ENCODE data around the gene TSEN54. TPM values are rescaled to one million over a fixed set of nuclear protein-coding genes. Genes with fewer than 3 reads are reported as not detected.

Gene TSEN54
- total RNA-seq, 8 experiments from 2014 or later = 11.1 to 25.1 (median 14.9) TPM

- in situ Hi-C loops (cut with MboI; ENCODE audit: low pct_unique_long_range_greater_than_20kb in 2 of 9, low sequenced_read_pairs in 9 of 9, unreplicated experiment in 9 of 9) = no loop called here
- Histone ChIP-seq H3K4me1 (replicated peaks in 1 of 2) (no peaks in the 10 kb centered on the region), H3K27ac (no peak overlapping the region), H3K4me3 (no peak overlapping the region)
- no peak for ATAC-seq (replicated peaks in 6 of 8)
- WGBS, 10 experiments = 79 to 100% (median 89%) methylated on average over 2 to 9 of the region's 19 CpGs; no CpG with 5 or more reads in 5 of the 10 experiments
Observed at GRCh38 chr17:75490953-75491649, 25.2 kb upstream of the TSEN54 start.

GRCh38 chr17:75491680-75492079, 24.6 kb upstream of the TSEN54 start:
- Histone ChIP-seq H3K27ac (no peak overlapping the region), H3K4me3 (no peak overlapping the region), H3K4me1 (replicated peaks in 1 of 2) (no peaks in the 10 kb centered on the region)
- in situ Hi-C loops (cut with MboI; ENCODE audit: low pct_unique_long_range_greater_than_20kb in 2 of 9, low sequenced_read_pairs in 9 of 9, unreplicated experiment in 9 of 9) = no loop called here
- no peak for ATAC-seq (replicated peaks in 6 of 8)
- WGBS, 10 experiments = 67 to 93% methylated on average over 1 to 3 of the region's 15 CpGs; no CpG with 5 or more reads in 8 of the 10 experiments

- H3K4me3 ChIP-seq = no peak overlapping the region
- H3K4me1 ChIP-seq (replicated peaks in 1 of 2) = no peaks in the 10 kb centered on the region
- no peak overlapping the region for H3K27ac ChIP-seq
- in situ Hi-C loops (cut with MboI; ENCODE audit: low pct_unique_long_range_greater_than_20kb in 2 of 9, low sequenced_read_pairs in 9 of 9, unreplicated experiment in 9 of 9) = no loop called here
- WGBS, 10 experiments = 83 to 100% (median 97%) methylated on average over 1 to 12 of the region's 23 CpGs; no CpG with 5 or more reads in 6 of the 10 experiments
- no peak for ATAC-seq (replicated peaks in 6 of 8)
Observed at GRCh38 chr17:75492555-75493168, 23.7 kb upstream of the TSEN54 start.

- no peak overlapping the region for H3K27ac ChIP-seq
- in situ Hi-C loops (cut with MboI; ENCODE audit: low pct_unique_long_range_greater_than_20kb in 2 of 9, low sequenced_read_pairs in 9 of 9, unreplicated experiment in 9 of 9) = no loop called here
- WGBS, 10 experiments = 88 to 100% (median 100%) methylated on average over 1 to 6 of the region's 23 CpGs; no CpG with 5 or more reads in 4 of the 10 experiments
- no peak overlapping the region for H3K4me3 ChIP-seq
- ATAC-seq (replicated peaks in 6 of 8) = no peak
- H3K4me1 ChIP-seq (replicated peaks in 1 of 2) = no peaks in the 10 kb centered on the region
Observed at GRCh38 chr17:75493476-75494129, 22.7 kb upstream of the TSEN54 start.

GRCh38 chr17:75494326-75494877, 21.9 kb upstream of the TSEN54 start:
- in situ Hi-C loops (cut with MboI; ENCODE audit: low pct_unique_long_range_greater_than_20kb in 2 of 9, low sequenced_read_pairs in 9 of 9, unreplicated experiment in 9 of 9) = no loop called here
- no peak overlapping the region for H3K4me3 ChIP-seq
- no peak overlapping the region for H3K27ac ChIP-seq
- no peaks in the 10 kb centered on the region for H3K4me1 ChIP-seq (replicated peaks in 1 of 2)
- ATAC-seq (replicated peaks in 6 of 8) = no peak
- 80 to 100% (median 93%) methylated on average over 2 to 3 of the region's 14 CpGs; no CpG with 5 or more reads in 5 of the 10 experiments for WGBS, 10 experiments

GRCh38 chr17:75496005-75496404, 20.3 kb upstream of the TSEN54 start:
- Histone ChIP-seq H3K4me3 (no peak overlapping the region), H3K27ac (no peak overlapping the region), H3K4me1 (replicated peaks in 1 of 2) (no peaks in the 10 kb centered on the region)
- in situ Hi-C loops (cut with MboI; ENCODE audit: low pct_unique_long_range_greater_than_20kb in 2 of 9, low sequenced_read_pairs in 9 of 9, unreplicated experiment in 9 of 9) = no loop called here
- 50 to 100% (median 98%) methylated on average over 1 to 4 of the region's 11 CpGs; no CpG with 5 or more reads in 4 of the 10 experiments for WGBS, 10 experiments
- ATAC-seq (replicated peaks in 6 of 8) = no peak

GRCh38 chr17:75498039-75498725, 18.1 kb upstream of the TSEN54 start:
- H3K27ac ChIP-seq = no peak overlapping the region
- no peak for ATAC-seq (replicated peaks in 6 of 8)
- WGBS, 10 experiments = 80 to 100% (median 80%) methylated on average over 1 to 2 of the region's 21 CpGs; no CpG with 5 or more reads in 6 of the 10 experiments
- no peak overlapping the region for H3K4me3 ChIP-seq
- in situ Hi-C loops (cut with MboI; ENCODE audit: low pct_unique_long_range_greater_than_20kb in 2 of 9, low sequenced_read_pairs in 9 of 9, unreplicated experiment in 9 of 9) = no loop called here
- no peaks in the 10 kb centered on the region for H3K4me1 ChIP-seq (replicated peaks in 1 of 2)

GRCh38 chr17:75498726-75499213, 17.6 kb upstream of the TSEN54 start:
- in situ Hi-C loops (cut with MboI; ENCODE audit: low pct_unique_long_range_greater_than_20kb in 2 of 9, low sequenced_read_pairs in 9 of 9, unreplicated experiment in 9 of 9) = no loop called here
- no peak overlapping the region for H3K4me3 ChIP-seq
- H3K27ac ChIP-seq = no peak overlapping the region
- WGBS, 10 experiments = 50 to 100% (median 80%) methylated on average over 1 to 4 of the region's 16 CpGs; no CpG with 5 or more reads in 7 of the 10 experiments
- ATAC-seq (replicated peaks in 6 of 8) = peak in 2 of 8 experiments; percentile 15 to 25
- no peaks in the 10 kb centered on the region for H3K4me1 ChIP-seq (replicated peaks in 1 of 2)

GRCh38 chr17:75499313-75500022, 16.9 kb upstream of the TSEN54 start:
- WGBS, 10 experiments = 40 to 100% (median 86%) methylated on average over 2 to 5 of the region's 16 CpGs; no CpG with 5 or more reads in 7 of the 10 experiments
- no peak for ATAC-seq (replicated peaks in 6 of 8)
- in situ Hi-C loops (cut with MboI; ENCODE audit: low pct_unique_long_range_greater_than_20kb in 2 of 9, low sequenced_read_pairs in 9 of 9, unreplicated experiment in 9 of 9) = no loop called here
- H3K27ac ChIP-seq = no peak overlapping the region
- H3K4me1 ChIP-seq (replicated peaks in 1 of 2) = no peaks in the 10 kb centered on the region
- no peak overlapping the region for H3K4me3 ChIP-seq

- 60 to 100% (median 90%) methylated on average over 1 of the region's 17 CpGs; no CpG with 5 or more reads in 6 of the 10 experiments for WGBS, 10 experiments
- in situ Hi-C loops (cut with MboI; ENCODE audit: low pct_unique_long_range_greater_than_20kb in 2 of 9, low sequenced_read_pairs in 9 of 9, unreplicated experiment in 9 of 9) = no loop called here
- H3K4me3 ChIP-seq = no peak overlapping the region
- no peak overlapping the region for H3K27ac ChIP-seq
- H3K4me1 ChIP-seq (replicated peaks in 1 of 2) = no peaks in the 10 kb centered on the region
- ATAC-seq (replicated peaks in 6 of 8) = no peak
Observed at GRCh38 chr17:75500419-75501216, 15.7 kb upstream of the TSEN54 start.

GRCh38 chr17:75501378-75502071, 14.8 kb upstream of the TSEN54 start:
- 95 to 100% methylated on average over 1 to 4 of the region's 21 CpGs; no CpG with 5 or more reads in 8 of the 10 experiments for WGBS, 10 experiments
- peak in 6 of 8 experiments; percentile 17 to 79 (median 46) for ATAC-seq (replicated peaks in 6 of 8)
- H3K4me1 ChIP-seq (replicated peaks in 1 of 2) = no peaks in the 10 kb centered on the region
- in situ Hi-C loops (cut with MboI; ENCODE audit: low pct_unique_long_range_greater_than_20kb in 2 of 9, low sequenced_read_pairs in 9 of 9, unreplicated experiment in 9 of 9) = no loop called here
- no peak overlapping the region for H3K27ac ChIP-seq
- H3K4me3 ChIP-seq = no peak overlapping the region

Measured in motor neuron (in vitro differentiated cells).